Fibroblast of pulmonary artery (primary cell): ENCODE data around the gene GCSAM.

ENCODE experiments used
- DNase-seq: peaks from one replicate; pipeline ENCODE4 v3.0.0-alpha.2; 2010; ENCODE audit warnings: low read depth
- H3K4me3 ChIP-seq: replicated peaks from 2 replicates; pipeline ENCODE4 v1.5.1; 2011; ENCODE audit warnings: low read depth, mild to moderate bottlenecking, control low read depth, low read length, moderate library complexity
- TF ChIP-seq, protein P1 (sequence below): IDR thresholded peaks from 2 replicates; pipeline ENCODE4 v1.5.1; 2011; ENCODE audit warnings: mild to moderate bottlenecking, control low read depth, low read length, inconsistent platforms; ENCODE audit errors: missing control alignments

GCSAM gene

DNA sequence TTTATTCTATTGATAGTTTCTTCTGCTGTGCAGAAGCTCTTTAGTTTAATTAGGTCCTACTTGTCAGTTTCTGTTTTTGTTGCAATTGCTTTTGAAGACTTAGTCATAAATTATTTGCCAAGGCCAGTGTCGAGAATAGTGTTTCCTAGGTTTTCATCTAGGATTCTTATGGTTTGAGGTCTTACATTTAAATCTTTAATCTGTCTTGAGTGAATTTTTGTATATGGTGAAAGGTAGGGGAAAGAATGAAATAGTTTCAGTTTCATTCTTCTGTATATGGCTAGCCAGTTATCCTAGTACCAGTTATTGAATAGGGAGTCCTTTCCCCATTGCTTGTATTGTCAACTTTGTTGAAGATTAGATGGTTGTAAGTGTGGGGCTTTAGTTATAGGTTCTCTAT, 10.6 kb upstream of the GCSAM start:
- no peak overlapping the region for H3K4me3 ChIP-seq
- TF ChIP-seq, protein P1, sequence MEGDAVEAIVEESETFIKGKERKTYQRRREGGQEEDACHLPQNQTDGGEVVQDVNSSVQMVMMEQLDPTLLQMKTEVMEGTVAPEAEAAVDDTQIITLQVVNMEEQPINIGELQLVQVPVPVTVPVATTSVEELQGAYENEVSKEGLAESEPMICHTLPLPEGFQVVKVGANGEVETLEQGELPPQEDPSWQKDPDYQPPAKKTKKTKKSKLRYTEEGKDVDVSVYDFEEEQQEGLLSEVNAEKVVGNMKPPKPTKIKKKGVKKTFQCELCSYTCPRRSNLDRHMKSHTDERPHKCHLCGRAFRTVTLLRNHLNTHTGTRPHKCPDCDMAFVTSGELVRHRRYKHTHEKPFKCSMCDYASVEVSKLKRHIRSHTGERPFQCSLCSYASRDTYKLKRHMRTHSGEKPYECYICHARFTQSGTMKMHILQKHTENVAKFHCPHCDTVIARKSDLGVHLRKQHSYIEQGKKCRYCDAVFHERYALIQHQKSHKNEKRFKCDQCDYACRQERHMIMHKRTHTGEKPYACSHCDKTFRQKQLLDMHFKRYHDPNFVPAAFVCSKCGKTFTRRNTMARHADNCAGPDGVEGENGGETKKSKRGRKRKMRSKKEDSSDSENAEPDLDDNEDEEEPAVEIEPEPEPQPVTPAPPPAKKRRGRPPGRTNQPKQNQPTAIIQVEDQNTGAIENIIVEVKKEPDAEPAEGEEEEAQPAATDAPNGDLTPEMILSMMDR = no peak
- no peak for DNase-seq

DNA sequence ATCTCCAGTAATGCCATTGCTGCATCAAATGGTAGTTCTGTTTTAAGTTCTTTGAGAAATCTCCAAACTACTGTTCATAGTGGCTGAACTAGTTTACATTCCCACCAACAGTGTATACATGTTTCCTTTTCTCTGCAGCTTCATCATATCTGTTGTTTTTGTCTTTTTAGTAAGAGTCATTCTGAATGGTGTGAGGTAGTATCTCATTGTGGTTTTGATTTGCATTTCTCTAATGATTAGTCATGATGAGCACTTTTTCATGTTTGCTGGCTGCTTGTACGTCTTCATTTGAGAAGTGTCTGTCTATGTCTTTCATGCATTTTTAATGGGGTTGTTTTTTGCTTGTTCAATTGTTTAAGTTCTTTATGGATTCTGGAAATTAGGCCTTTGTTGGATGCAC, 10.2 kb upstream of the GCSAM start:
- no peak overlapping the region for H3K4me3 ChIP-seq
- no peak for DNase-seq
- TF ChIP-seq, protein P1 = no peak

DNA sequence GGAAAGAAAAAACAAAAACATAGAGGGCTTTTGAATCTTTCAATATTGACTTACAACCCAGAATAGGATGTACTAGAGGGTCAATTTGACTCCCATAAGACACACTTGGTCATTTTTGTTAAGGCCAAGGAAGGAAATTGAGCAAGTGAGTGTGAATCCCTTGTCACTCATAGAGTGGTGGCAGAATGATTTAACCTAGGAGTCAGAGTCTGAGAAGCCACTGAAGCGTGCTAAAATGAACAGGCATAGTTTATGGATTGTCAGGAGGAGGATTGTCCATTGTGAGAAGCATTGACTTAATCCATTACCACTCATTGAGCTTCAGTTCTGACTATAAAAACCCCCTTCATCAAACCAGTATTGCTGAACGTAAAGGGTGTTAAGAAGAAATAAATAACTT, 8.2 kb upstream of the GCSAM start:
- H3K4me3 ChIP-seq = no peak overlapping the region
- no peak for DNase-seq
- TF ChIP-seq, protein P1 = no peak

DNA sequence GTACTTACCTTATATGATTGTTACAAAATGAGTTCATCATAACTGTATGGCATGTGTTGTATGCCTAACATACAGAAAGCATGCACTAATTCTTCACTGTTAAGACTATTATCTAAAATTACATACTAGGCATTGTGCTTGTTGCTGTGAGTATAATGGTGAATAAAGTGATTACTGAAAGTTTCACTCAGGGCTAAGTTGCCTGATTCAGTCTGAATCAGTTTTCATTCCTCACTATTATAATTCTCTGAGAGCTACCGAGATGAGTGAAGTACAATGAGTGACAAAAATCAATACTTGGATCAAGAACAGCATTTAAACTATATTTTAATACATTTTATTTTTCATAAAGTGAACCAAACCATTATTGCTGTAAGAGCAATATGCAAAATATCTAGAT, 7.5 kb upstream of the GCSAM start:
- H3K4me3 ChIP-seq = no peak overlapping the region
- TF ChIP-seq, protein P1 = no peak
- no peak for DNase-seq

DNA sequence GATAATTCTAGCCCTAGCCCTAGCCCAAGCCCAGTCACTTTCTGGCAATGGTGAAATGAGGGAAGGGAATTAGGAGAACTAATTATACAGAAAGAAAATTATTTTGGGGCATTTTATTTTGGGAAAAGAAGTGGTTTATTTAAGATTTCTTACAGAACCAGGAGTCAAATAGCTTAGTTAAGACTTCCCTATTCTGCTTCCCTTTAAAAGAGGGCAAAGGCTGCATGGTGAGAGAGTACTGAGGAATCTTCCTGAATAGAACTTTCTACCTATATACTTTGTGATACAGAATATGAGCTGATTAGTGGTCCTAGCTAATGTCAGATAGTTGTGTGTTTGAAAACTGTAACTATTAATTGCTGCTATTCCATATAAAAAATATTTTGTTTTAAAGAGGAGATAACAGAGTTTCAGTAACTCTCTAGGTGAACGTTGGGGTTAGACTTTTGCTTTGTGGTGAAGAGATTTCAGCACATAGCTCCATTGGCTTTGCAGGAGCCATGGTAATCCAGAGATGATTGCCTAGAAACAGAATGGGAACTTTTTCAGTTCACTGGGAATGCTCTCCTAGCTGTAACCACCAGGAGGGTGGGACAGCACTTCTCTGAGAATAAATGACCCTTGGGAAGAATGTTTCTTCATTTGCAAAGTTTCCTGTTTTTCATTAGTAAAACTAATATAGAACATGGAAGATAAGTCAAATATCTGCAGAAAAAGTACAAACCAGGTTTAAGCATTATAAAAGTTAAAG, 5.3 kb upstream of the GCSAM start:
- no peak for DNase-seq
- TF ChIP-seq, protein P1 = no peak
- no peak overlapping the region for H3K4me3 ChIP-seq

DNA sequence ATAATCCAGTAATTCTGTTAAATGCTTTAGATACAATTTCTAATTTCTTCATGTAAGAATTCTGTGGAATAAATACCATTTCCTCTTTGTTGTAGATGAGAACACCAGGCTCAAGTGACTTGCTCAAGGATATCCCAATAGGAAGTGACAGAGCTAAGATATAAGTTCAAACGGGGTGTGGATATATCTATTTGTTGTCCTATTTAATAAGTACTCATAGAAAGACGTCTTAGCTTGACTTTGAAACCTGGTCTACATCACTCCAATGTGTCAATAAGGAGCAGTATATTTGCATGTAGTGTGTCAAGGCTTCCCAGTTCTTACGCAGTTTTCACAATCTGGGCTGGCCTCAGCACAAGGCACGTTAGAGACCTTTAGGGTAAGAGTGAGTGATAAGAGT, 4.7 kb upstream of the GCSAM start:
- TF ChIP-seq, protein P1 = no peak
- H3K4me3 ChIP-seq = no peak overlapping the region
- no peak for DNase-seq
